Sigmoid colon (tissue), 4 donors: ENCODE data around the gene RAB20.

ENCODE experiments used
- POLR2AphosphoS5 ChIP-seq, 4 donors: sonication (generic); formaldehyde crosslinking; IDR thresholded peaks; one replicate each; pipeline ENCODE4 v1.6.1; 2017; ENCODE audit warnings: antibody characterized with exemption in 4 of 4
- TF ChIP-seq, protein P1 (sequence below), 4 experiments: fragments of 450-650 bp in 3 of 4; fragments of 200-600 bp in 1 of 4; IDR thresholded peaks; one replicate each; pipeline ENCODE4 v1.5.1; 2016 to 2019; ENCODE audit warnings: antibody characterized with exemption in 4 of 4, mild to moderate bottlenecking in 3 of 4, moderate library complexity in 2 of 4

DNA sequence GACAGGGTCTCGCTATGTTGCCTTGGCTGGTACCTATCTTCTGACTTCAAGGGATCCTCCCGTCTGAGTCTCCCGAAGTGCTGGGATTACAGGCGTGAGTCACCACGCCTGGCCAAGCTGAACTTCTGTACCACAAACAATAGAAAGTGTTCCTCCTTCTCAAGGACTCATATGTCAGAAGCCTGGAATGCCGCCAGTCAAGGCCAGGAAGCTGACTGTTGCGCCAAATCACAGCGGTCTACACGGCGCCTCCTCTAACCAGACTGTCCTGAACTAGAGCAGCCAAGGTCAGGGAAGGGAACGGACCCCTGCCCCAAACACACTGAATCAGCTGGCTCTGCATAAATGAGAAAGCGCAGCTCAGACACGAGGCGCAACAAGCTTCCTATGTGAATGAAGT, 14.6 kb downstream of the RAB20 start:
- TF ChIP-seq, protein P1, sequence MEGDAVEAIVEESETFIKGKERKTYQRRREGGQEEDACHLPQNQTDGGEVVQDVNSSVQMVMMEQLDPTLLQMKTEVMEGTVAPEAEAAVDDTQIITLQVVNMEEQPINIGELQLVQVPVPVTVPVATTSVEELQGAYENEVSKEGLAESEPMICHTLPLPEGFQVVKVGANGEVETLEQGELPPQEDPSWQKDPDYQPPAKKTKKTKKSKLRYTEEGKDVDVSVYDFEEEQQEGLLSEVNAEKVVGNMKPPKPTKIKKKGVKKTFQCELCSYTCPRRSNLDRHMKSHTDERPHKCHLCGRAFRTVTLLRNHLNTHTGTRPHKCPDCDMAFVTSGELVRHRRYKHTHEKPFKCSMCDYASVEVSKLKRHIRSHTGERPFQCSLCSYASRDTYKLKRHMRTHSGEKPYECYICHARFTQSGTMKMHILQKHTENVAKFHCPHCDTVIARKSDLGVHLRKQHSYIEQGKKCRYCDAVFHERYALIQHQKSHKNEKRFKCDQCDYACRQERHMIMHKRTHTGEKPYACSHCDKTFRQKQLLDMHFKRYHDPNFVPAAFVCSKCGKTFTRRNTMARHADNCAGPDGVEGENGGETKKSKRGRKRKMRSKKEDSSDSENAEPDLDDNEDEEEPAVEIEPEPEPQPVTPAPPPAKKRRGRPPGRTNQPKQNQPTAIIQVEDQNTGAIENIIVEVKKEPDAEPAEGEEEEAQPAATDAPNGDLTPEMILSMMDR (IDR thresholded peaks at IDR 0.05) = no peak
- peak; percentile 29 to 59 (median 54) for TF ChIP-seq POLR2AphosphoS5 (IDR thresholded peaks at IDR 0.05)
